Peyer's patch (tissue), 4 donors: ENCODE measurements around the gene PTPN12. TPM values are rescaled to one million over a fixed set of nuclear protein-coding genes. Genes with fewer than 3 reads are reported as not detected.

Experiments used
- DNase-seq, 3 donors: peaks; one replicate each; pipeline ENCODE4 v3.0.0-alpha.2; 2017 to 2019
- H3K27ac ChIP-seq, 4 donors: fragments of 200-600 bp; sonication (generic); one replicate each; pipeline ENCODE4 v1.5.1; 2016 to 2019
- H3K27me3 ChIP-seq, 2 donors: fragments of 200-600 bp; sonication (generic); one replicate each; pipeline ENCODE4 v1.5.1; 2019
- H3K36me3 ChIP-seq, 3 donors: fragments of 200-600 bp; sonication (generic); one replicate each; pipeline ENCODE4 v1.5.1; 2016 to 2019
- H3K4me1 ChIP-seq, 4 donors: fragments of 200-600 bp; sonication (generic); one replicate each; pipeline ENCODE4 v1.5.1; 2016 to 2019
- H3K4me3 ChIP-seq, 4 donors: fragments of 200-600 bp; sonication (generic); 1 replicate in 3 of 4; 2 replicates in 1 of 4; pipeline ENCODE4 v1.5.1; 2016 to 2019; ENCODE audit warnings: mild to moderate bottlenecking in 1 of 4
- H3K9me3 ChIP-seq, 4 donors: fragments of 200-600 bp; sonication (generic); one replicate each; pipeline ENCODE4 v1.5.1; 2016 to 2019; ENCODE audit warnings: mild to moderate bottlenecking in 1 of 4
- CTCF ChIP-seq, 6 experiments: fragments of 450-650 bp in 4 of 6; fragments of 200-600 bp in 2 of 6; sonication (generic) in 1 of 6; IDR thresholded peaks; one replicate each; pipeline ENCODE4 v1.5.1; 2017 to 2019; ENCODE audit warnings: antibody characterized with exemption in 6 of 6, mild to moderate bottlenecking in 3 of 6, moderate library complexity in 1 of 6
- POLR2A ChIP-seq, 2 donors: fragments of 450-650 bp; IDR thresholded peaks; one replicate each; pipeline ENCODE4 v1.5.1; 2017; ENCODE audit warnings: antibody characterized with exemption in 2 of 2, mild to moderate bottlenecking in 2 of 2, moderate library complexity in 2 of 2
- total RNA-seq, 4 donors: library from RNA; depleted of rRNA; stranded (reverse); fragments of >200 nt; gene quantifications; one replicate each; pipeline ENCODE4 v1.1.0, GENCODE V29; 2016

The PTPN12 gene
- total RNA-seq, 4 donors from 2014 or later = 41.3 to 176 (median 66.9) TPM

- H3K36me3 ChIP-seq = no peaks in the 10 kb centered on the region
- peaks cover 0 to 37% (median 3%) of the 10 kb centered on the region in 4 donors for H3K4me1 ChIP-seq
- no peak for TF ChIP-seq CTCF (IDR thresholded peaks at IDR 0.05)
- TF ChIP-seq POLR2A (IDR thresholded peaks at IDR 0.05) = no peak
- H3K9me3 ChIP-seq = no peaks in the 10 kb centered on the region
- no peak for DNase-seq
- no peaks in the 10 kb centered on the region for H3K27me3 ChIP-seq
- H3K4me3 ChIP-seq = no peak overlapping the region
- H3K27ac ChIP-seq = no peak overlapping the region
These were observed 5.3 kb downstream of the PTPN12 start for GRCh38 chr7:77542409-77542808.

- Histone ChIP-seq H3K9me3 (no peaks in the 10 kb centered on the region), H3K36me3 (no peaks in the 10 kb centered on the region), H3K27ac (no peak overlapping the region), H3K27me3 (no peaks in the 10 kb centered on the region), H3K4me3 (no peak overlapping the region), H3K4me1 (peaks cover 0 to 37% (median 3%) of the 10 kb centered on the region in 4 donors)
- TF ChIP-seq POLR2A (IDR thresholded peaks at IDR 0.05) (no peak), CTCF (IDR thresholded peaks at IDR 0.05) (no peak)
- DNase-seq = no peak
These were observed 5.8 kb downstream of the PTPN12 start for GRCh38 chr7:77542895-77543294.

- TF ChIP-seq CTCF (IDR thresholded peaks at IDR 0.05) (no peak), POLR2A (IDR thresholded peaks at IDR 0.05) (no peak)
- H3K27ac ChIP-seq = no peak overlapping the region
- no peak for DNase-seq
- H3K9me3 ChIP-seq = no peaks in the 10 kb centered on the region
- H3K4me1 ChIP-seq = peaks cover 0 to 35% (median 3%) of the 10 kb centered on the region in 4 donors
- no peaks in the 10 kb centered on the region for H3K36me3 ChIP-seq
- H3K27me3 ChIP-seq = no peaks in the 10 kb centered on the region
- H3K4me3 ChIP-seq = no peak overlapping the region
These were observed 6.8 kb downstream of the PTPN12 start for GRCh38 chr7:77543910-77544309.

- Histone ChIP-seq H3K9me3 (no peaks in the 10 kb centered on the region), H3K36me3 (no peaks in the 10 kb centered on the region), H3K27me3 (no peaks in the 10 kb centered on the region), H3K4me3 (no peak overlapping the region), H3K4me1 (peaks cover 0 to 29% (median 3%) of the 10 kb centered on the region in 4 donors), H3K27ac (no peak overlapping the region)
- no peak for TF ChIP-seq POLR2A (IDR thresholded peaks at IDR 0.05)
- TF ChIP-seq CTCF (IDR thresholded peaks at IDR 0.05) = no peak
- no peak for DNase-seq
These were observed 7.4 kb downstream of the PTPN12 start for GRCh38 chr7:77544518-77544917.

- no peaks in the 10 kb centered on the region for H3K36me3 ChIP-seq
- DNase-seq = no peak
- TF ChIP-seq CTCF (IDR thresholded peaks at IDR 0.05) = no peak
- TF ChIP-seq POLR2A (IDR thresholded peaks at IDR 0.05) = no peak
- no peak overlapping the region for H3K4me3 ChIP-seq
- peak overlapping the region in 1 of 4 donors; percentile 21 for H3K27ac ChIP-seq
- H3K27me3 ChIP-seq = no peaks in the 10 kb centered on the region
- no peaks in the 10 kb centered on the region for H3K4me1 ChIP-seq
- no peaks in the 10 kb centered on the region for H3K9me3 ChIP-seq
These were observed 11.1 kb downstream of the PTPN12 start for GRCh38 chr7:77548206-77548605.
